ENCODE results near the gene SNTA1. TPM values are rescaled to one million over a fixed set of nuclear protein-coding genes. Genes with fewer than 3 reads are reported as not detected.

The SNTA1 gene
- total RNA-seq, 1 donor from 2014 or later, result 68.1 TPM

- DNase-seq (ENCODE audit: low spot score), result no peak
- TF ChIP-seq CTCF (IDR thresholded peaks at IDR 0.05), result no peak
- Mint-ChIP-seq H3K27ac (ENCODE audit: unreplicated experiment) (no peak overlapping the region), H3K27me3 (ENCODE audit: low read depth) (no peaks in the 10 kb centered on the region), H3K4me1 (ENCODE audit: low read depth) (no peaks in the 10 kb centered on the region), H3K9me3 (ENCODE audit: low read depth) (no peaks in the 10 kb centered on the region), H3K36me3 (ENCODE audit: low read depth) (peaks cover 36% of the 10 kb centered on the region), H3K4me3 (ENCODE audit: unreplicated experiment) (no peak overlapping the region)
Measured at GRCh38 chr20:33410081-33410742, 33.4 kb downstream of the SNTA1 start.

- H3K4me3 Mint-ChIP-seq (ENCODE audit: unreplicated experiment), result no peak overlapping the region
- no peaks in the 10 kb centered on the region for H3K27me3 Mint-ChIP-seq (ENCODE audit: low read depth)
- H3K27ac Mint-ChIP-seq (ENCODE audit: unreplicated experiment), result no peak overlapping the region
- H3K4me1 Mint-ChIP-seq (ENCODE audit: low read depth), result no peaks in the 10 kb centered on the region
- H3K36me3 Mint-ChIP-seq (ENCODE audit: low read depth), result peaks cover 36% of the 10 kb centered on the region
- no peak for TF ChIP-seq CTCF (IDR thresholded peaks at IDR 0.05)
- no peaks in the 10 kb centered on the region for H3K9me3 Mint-ChIP-seq (ENCODE audit: low read depth)
- no peak for DNase-seq (ENCODE audit: low spot score)
Measured at GRCh38 chr20:33408716-33409654, 34.6 kb downstream of the SNTA1 start.

GRCh38 chr20:33408313-33408712, 35.2 kb downstream of the SNTA1 start:
- no peak for TF ChIP-seq CTCF (IDR thresholded peaks at IDR 0.05)
- Mint-ChIP-seq H3K4me1 (ENCODE audit: low read depth) (no peaks in the 10 kb centered on the region), H3K4me3 (ENCODE audit: unreplicated experiment) (no peak overlapping the region), H3K9me3 (ENCODE audit: low read depth) (no peaks in the 10 kb centered on the region), H3K36me3 (ENCODE audit: low read depth) (peaks cover 36% of the 10 kb centered on the region), H3K27me3 (ENCODE audit: low read depth) (no peaks in the 10 kb centered on the region), H3K27ac (ENCODE audit: unreplicated experiment) (no peak overlapping the region)
- no peak for DNase-seq (ENCODE audit: low spot score)

- Mint-ChIP-seq H3K36me3 (ENCODE audit: low read depth) (peaks cover 36% of the 10 kb centered on the region), H3K27me3 (ENCODE audit: low read depth) (no peaks in the 10 kb centered on the region), H3K4me3 (ENCODE audit: unreplicated experiment) (no peak overlapping the region), H3K27ac (ENCODE audit: unreplicated experiment) (no peak overlapping the region), H3K9me3 (ENCODE audit: low read depth) (no peaks in the 10 kb centered on the region), H3K4me1 (ENCODE audit: low read depth) (peaks cover under 1% of the 10 kb centered on the region)
- no peak for DNase-seq (ENCODE audit: low spot score)
- no peak for TF ChIP-seq CTCF (IDR thresholded peaks at IDR 0.05)
Measured at GRCh38 chr20:33407796-33408195, 35.8 kb downstream of the SNTA1 start.

GRCh38 chr20:33407251-33407650, 36.3 kb downstream of the SNTA1 start:
- Mint-ChIP-seq H3K36me3 (ENCODE audit: low read depth) (peaks cover 36% of the 10 kb centered on the region), H3K27me3 (ENCODE audit: low read depth) (no peaks in the 10 kb centered on the region), H3K4me3 (ENCODE audit: unreplicated experiment) (no peak overlapping the region), H3K27ac (ENCODE audit: unreplicated experiment) (no peak overlapping the region), H3K4me1 (ENCODE audit: low read depth) (peaks cover 6% of the 10 kb centered on the region), H3K9me3 (ENCODE audit: low read depth) (no peaks in the 10 kb centered on the region)
- no peak for DNase-seq (ENCODE audit: low spot score)
- TF ChIP-seq CTCF (IDR thresholded peaks at IDR 0.05), result no peak

Measured in chondrocyte (in vitro differentiated cells).